GM18511 (cell line): ENCODE data around the gene NOS1AP.
"Not testable (repeated sequence)": the region's sequence is repeated elsewhere in the genome, so short reads cannot be mapped to it uniquely, and the experiment has no call there.

Experiments
- ATAC-seq: cut with Tn5 transposase; IDR thresholded peaks from one replicate; pipeline ENCODE4 v1.9.1; 2021; ENCODE audit warnings: mild to moderate bottlenecking, moderate library complexity; ENCODE audit not compliant: unreplicated experiment

NOS1AP gene

DNA sequence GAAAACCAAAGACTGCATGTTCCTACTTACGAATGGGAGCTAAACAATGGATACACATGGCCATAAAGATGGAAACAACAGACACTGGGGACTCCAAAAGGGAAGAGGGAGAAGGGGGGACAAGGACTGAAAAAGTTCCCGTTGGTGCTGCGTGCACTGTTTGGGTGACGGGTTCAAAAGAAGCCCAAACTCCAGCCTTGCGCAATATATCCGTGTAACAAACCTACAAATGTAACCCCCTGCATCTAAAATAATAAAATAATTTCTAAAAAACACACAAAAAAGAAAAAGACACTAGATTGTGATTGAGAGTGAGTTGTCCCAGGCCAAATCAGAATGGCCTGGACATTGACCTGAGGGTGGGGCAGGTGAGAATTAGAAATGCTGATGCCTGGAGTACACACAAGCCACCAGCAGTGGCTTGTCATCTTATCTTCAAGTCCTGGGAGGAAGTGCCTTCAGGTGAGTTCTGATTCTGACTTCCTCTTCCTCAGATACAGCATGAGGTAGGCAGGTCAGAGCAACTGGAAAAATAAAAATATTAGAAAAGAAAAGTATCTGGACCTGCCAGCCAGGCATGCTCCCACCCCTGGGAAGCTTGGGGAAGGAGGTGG, 252.4 kb downstream of the NOS1AP start:
- no peak for ATAC-seq

DNA sequence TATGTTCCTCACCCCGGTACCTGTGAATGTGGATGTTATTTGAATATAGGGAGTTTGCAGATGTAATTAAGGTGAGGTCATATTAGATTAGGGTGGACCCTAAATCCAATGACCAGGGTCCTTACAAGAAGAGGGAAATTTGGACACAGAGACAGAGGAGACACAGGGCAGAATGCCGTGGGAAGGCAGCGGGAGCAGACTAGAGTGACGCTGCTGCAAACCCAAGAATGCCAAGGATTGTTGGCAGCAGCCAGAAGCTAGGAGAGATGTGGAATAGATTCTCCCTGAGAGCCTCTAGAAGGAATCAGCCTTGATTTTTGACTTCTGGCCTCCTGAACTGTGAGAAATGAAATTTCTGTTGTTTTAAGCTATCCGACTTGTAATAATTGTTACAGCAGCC, 253.5 kb downstream of the NOS1AP start:
- no peak for ATAC-seq

DNA sequence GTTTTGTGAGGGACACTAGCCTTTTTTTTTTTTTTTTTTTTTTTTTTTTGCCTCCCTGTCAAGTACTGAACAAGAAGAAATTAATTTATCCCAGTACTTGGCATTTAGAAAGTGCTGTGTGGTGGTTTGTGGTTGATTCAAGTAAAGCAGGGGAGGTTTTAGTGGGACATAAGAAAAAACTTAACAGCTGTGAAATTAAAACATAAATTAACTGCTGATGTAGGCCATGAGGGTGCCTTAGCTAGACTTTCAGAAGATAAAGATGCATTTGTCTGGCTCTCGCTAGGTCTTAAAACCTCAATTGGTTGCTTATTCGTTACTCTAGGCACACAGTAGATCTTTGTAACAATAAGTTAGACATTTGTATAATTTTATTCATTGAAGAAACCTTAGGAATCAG, 254.9 kb downstream of the NOS1AP start:
- ATAC-seq, result no peak

GRCh38 chr1:162326559-162326958, 257.1 kb downstream of the NOS1AP start:
- ATAC-seq, result no peak

- no peak for ATAC-seq
Observed at GRCh38 chr1:162327144-162327787, 257.8 kb downstream of the NOS1AP start.

- no peak for ATAC-seq
Observed at GRCh38 chr1:162327788-162328165, 258.3 kb downstream of the NOS1AP start.

DNA sequence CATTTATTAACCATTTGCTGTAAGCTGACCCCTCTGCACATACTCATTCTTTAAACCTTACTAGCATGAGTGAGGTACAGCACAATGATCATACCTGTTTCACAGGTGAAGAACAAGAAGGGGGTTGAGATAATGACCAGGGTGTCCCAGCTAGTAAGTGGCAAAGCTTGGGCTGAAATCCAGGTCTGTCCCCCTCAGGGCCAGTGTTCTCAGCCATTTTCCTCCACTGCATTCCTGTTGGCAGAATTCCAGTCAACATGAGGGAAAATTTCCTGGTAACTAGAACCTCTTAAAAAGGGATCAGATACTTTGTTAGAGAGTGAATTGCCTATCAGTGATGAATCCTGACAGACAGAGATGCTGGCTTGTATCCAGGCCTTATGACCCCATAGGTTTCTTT, 259.0 kb downstream of the NOS1AP start:
- no peak for ATAC-seq

- no peak for ATAC-seq
Observed at GRCh38 chr1:162329826-162330225, 260.3 kb downstream of the NOS1AP start.

- ATAC-seq, result no peak
Observed at GRCh38 chr1:162333991-162334390, 264.5 kb downstream of the NOS1AP start.

- ATAC-seq, result no peak
Observed at GRCh38 chr1:162335126-162335525, 265.6 kb downstream of the NOS1AP start.

- ATAC-seq, result no peak
Observed at GRCh38 chr1:162336621-162337285, 267.3 kb downstream of the NOS1AP start.

- ATAC-seq, result no peak
Observed at GRCh38 chr1:162342452-162342983, 273.0 kb downstream of the NOS1AP start.

- no peak for ATAC-seq
Observed at GRCh38 chr1:162343470-162343869, 274.0 kb downstream of the NOS1AP start.

- ATAC-seq, result no peak
Observed at GRCh38 chr1:162347281-162347680, 277.8 kb downstream of the NOS1AP start.

DNA sequence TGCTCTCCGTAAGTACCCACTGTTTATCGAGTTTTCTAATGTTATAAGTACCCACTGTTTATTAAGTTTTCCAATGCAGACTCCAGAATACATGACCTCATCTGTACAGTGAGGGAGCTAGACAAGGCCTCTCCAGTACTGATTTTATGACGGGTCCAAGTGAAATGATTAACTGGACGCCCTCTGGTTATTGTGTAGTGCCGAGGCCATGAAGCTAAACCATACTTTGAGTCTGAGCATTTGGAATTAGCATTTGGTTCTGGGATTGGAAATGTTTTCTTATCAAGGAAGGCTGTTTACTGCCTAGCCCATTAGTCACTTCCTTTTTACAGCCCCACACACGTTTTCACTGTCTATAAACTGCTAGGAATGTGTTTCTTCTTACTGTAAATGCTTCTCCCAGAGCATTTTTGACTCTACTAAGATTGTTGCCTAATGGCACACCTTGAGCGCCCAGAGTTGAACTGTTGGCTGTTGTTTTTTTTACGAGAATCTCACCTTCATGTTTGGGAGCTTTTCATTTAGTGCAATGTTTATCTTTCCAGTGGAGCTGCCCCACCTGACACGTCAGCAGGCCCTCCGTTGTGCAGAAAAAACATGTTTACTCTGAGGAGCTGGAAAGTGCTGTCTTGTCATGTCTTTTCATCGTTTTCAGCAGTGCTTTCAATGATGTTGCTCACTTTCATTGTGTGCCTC, 280.3 kb downstream of the NOS1AP start:
- no peak for ATAC-seq

GRCh38 chr1:162351246-162351842, 281.9 kb downstream of the NOS1AP start:
- ATAC-seq, result no peak

- not testable (repeated sequence) for ATAC-seq
Observed at GRCh38 chr1:162351874-162352273, 282.4 kb downstream of the NOS1AP start.

- ATAC-seq, result no peak
Observed at GRCh38 chr1:162353078-162353477, 283.6 kb downstream of the NOS1AP start.

GRCh38 chr1:162353702-162354101, 284.2 kb downstream of the NOS1AP start:
- ATAC-seq, result no peak

DNA sequence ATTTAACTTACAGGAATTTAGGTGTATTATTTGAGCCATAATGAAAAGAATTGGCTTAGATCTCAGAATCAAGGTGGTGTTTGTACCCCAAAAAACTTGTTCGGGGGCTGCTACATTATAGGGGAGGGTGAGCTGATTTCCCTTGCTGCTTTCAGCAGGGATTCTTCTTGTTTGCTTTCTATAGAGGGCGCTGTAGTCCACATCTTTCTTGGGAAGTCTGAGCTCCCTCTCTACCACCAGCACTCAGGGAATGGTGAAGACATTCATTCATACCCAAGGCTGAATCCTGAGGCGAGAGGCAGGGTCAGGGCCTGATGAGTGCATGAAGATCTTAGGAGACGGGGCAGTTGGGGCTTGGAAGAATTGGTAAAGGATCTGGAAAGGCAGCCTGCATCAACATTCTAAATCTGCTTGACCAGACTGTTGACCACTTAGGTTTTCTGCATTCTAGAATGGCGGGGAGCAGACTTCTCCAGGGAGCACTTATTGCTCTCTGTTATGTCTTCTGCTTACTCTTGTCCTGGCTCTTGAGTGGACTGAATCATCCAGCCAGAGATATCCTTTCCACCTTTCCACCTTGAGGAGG, 288.3 kb downstream of the NOS1AP start:
- ATAC-seq, result no peak

DNA sequence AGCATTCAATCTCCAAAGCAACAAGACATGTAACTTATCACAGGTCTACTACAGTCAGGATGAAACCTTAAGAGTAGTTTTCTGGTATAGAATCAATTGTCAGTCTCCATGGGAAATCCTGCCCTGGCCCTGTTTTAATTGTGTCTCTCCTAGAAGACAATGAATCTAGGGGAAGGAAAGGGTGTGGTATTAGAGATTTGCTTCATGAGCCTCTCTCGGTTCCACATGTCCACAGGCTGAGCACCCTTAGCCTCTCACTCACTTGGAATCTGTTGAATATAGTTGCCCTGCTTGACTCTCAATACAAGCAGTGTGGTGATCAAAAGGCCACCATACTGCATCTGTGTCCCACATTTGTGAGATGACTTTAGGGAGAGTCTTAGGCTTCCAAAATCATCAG, 289.4 kb downstream of the NOS1AP start:
- ATAC-seq, result no peak
